Measurements from ENCODE around the gene STS.

STS gene

GRCh38 chrX:7147413-7147977, at the start of gene STS:
TSS of gene STS (plus strand) at chrX:7147712. CDS start at chrX:7253200, 105,488 bp downstream.
- peak within 1 kb of the TSS; percentile 86 for H2AFZ ChIP-seq (ENCODE audit: low read depth, low read length)
- H3K9me3 ChIP-seq (ENCODE audit: insufficient read depth, low read length, severe bottlenecking) = no peaks in the 10 kb centered on the region
- TF ChIP-seq EZH2 (IDR thresholded peaks at IDR 0.05; ENCODE audit: borderline replicate concordance, low read depth, low read length, severe bottlenecking) (no peak), CTCF (IDR thresholded peaks at IDR 0.05; ENCODE audit: borderline replicate concordance, extremely low read depth, low read length, poor library complexity, severe bottlenecking) (no peak)
- H3K9ac ChIP-seq (ENCODE audit: low read depth, low read length) = peak within 1 kb of the TSS; percentile 94
- H3K36me3 ChIP-seq (ENCODE audit: insufficient read depth, low read length) = peaks cover 10% of the 10 kb centered on the region
- 0 out of 2 replicates have a peak, but pooled peaks cover 4% of the 10 kb centered on the region for H4K20me1 ChIP-seq (ENCODE audit: insufficient read depth, low read length)
- peak within 1 kb of the TSS; percentile 81 for H3K4me2 ChIP-seq (ENCODE audit: insufficient read depth, low read length)
- H3K4me1 ChIP-seq (ENCODE audit: insufficient read depth, low read length) = peaks cover 78% of the 10 kb centered on the region
- peak within 1 kb of the TSS; percentile 76 to 99 for H3K4me3 ChIP-seq (ENCODE audit: low read depth in 1 of 2, low read length in 2 of 2)
- peaks cover 89% of the 10 kb centered on the region for H3K79me2 ChIP-seq (ENCODE audit: insufficient read depth, low read length)
- ATAC-seq (ENCODE audit: insufficient read depth, low read depth) (peak; percentile 31), DNase-seq (peak; percentile 53)
- H3K27ac ChIP-seq (ENCODE audit: low read length) = peak within 1 kb of the TSS; percentile 99
- H3K27me3 ChIP-seq (ENCODE audit: insufficient read depth, low read length, poor library complexity) = no peaks in the 10 kb centered on the region

DNA sequence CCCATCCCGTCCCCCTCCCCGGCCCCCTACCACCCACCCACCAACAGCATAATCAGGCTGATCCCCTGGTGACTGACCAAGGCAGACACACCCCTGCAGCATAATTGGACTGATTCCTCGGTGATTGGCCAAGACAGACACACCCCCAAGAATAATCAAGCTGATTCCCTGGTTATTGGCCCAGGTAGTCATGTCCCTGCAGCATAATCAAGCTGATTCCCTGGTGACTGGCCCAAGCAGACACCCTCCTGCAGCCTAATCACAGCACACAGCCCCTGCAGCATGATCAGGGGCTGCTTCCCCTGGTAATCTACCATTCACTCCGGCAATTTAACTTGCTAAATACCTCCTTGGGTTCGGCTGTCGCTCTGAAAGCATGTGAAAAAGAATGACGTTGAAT, 47.5 kb upstream of the STS start:
- no peak for DNase-seq
- no peaks in the 10 kb centered on the region for H3K9me3 ChIP-seq (ENCODE audit: insufficient read depth, low read length, severe bottlenecking)
- TF ChIP-seq CTCF (IDR thresholded peaks at IDR 0.05; ENCODE audit: borderline replicate concordance, extremely low read depth, low read length, poor library complexity, severe bottlenecking) (no peak), EZH2 (IDR thresholded peaks at IDR 0.05; ENCODE audit: borderline replicate concordance, low read depth, low read length, severe bottlenecking) (no peak)
- no peak overlapping the region for H2AFZ ChIP-seq (ENCODE audit: low read depth, low read length)
- H3K36me3 ChIP-seq (ENCODE audit: insufficient read depth, low read length) = peaks cover 81% of the 10 kb centered on the region
- H4K20me1 ChIP-seq (ENCODE audit: insufficient read depth, low read length) = no peaks in the 10 kb centered on the region
- H3K4me1 ChIP-seq (ENCODE audit: insufficient read depth, low read length) = peaks cover 11% of the 10 kb centered on the region
- H3K9ac ChIP-seq (ENCODE audit: low read depth, low read length) = no peak overlapping the region
- no peak for ATAC-seq (ENCODE audit: insufficient read depth, low read depth)
- no peak overlapping the region for H3K4me3 ChIP-seq (ENCODE audit: low read depth in 1 of 2, low read length in 2 of 2)
- no peaks in the 10 kb centered on the region for H3K27me3 ChIP-seq (ENCODE audit: insufficient read depth, low read length, poor library complexity)
- H3K4me2 ChIP-seq (ENCODE audit: insufficient read depth, low read length) = no peak overlapping the region
- peak overlapping the region; percentile 41 for H3K27ac ChIP-seq (ENCODE audit: low read length)
- H3K79me2 ChIP-seq (ENCODE audit: insufficient read depth, low read length) = peaks cover 97% of the 10 kb centered on the region

GRCh38 chrX:7102119-7102518, 45.4 kb upstream of the STS start:
- no peaks in the 10 kb centered on the region for H4K20me1 ChIP-seq (ENCODE audit: insufficient read depth, low read length)
- no peaks in the 10 kb centered on the region for H3K9me3 ChIP-seq (ENCODE audit: insufficient read depth, low read length, severe bottlenecking)
- peaks cover 7% of the 10 kb centered on the region for H3K4me1 ChIP-seq (ENCODE audit: insufficient read depth, low read length)
- H3K4me3 ChIP-seq (ENCODE audit: low read depth in 1 of 2, low read length in 2 of 2) = no peak overlapping the region
- no peaks in the 10 kb centered on the region for H3K27me3 ChIP-seq (ENCODE audit: insufficient read depth, low read length, poor library complexity)
- no peak for DNase-seq
- no peak overlapping the region for H2AFZ ChIP-seq (ENCODE audit: low read depth, low read length)
- no peak overlapping the region for H3K9ac ChIP-seq (ENCODE audit: low read depth, low read length)
- no peak for ATAC-seq (ENCODE audit: insufficient read depth, low read depth)
- peaks cover 95% of the 10 kb centered on the region for H3K79me2 ChIP-seq (ENCODE audit: insufficient read depth, low read length)
- no peak for TF ChIP-seq CTCF (IDR thresholded peaks at IDR 0.05; ENCODE audit: borderline replicate concordance, extremely low read depth, low read length, poor library complexity, severe bottlenecking)
- TF ChIP-seq EZH2 (IDR thresholded peaks at IDR 0.05; ENCODE audit: borderline replicate concordance, low read depth, low read length, severe bottlenecking) = no peak
- H3K4me2 ChIP-seq (ENCODE audit: insufficient read depth, low read length) = no peak overlapping the region
- 0 out of 2 replicates have a peak overlapping the region, but pooled peaks have one; percentile 5 for H3K27ac ChIP-seq (ENCODE audit: low read length)
- H3K36me3 ChIP-seq (ENCODE audit: insufficient read depth, low read length) = peaks cover 78% of the 10 kb centered on the region

Data from DND-41 (cell line).